OCI-LY1 (cell line): ENCODE measurements around the gene TTBK1.

Experiments used
- EZH2 ChIP-seq: fragments of 200-600 bp; sonication (generic), shearing (Covaris generic); IDR thresholded peaks from 2 replicates; pipeline ENCODE4 v1.8.0; 2017; ENCODE audit warnings: borderline replicate concordance, mixed run types, mild to moderate bottlenecking, antibody characterized with exemption, low read length, moderate library complexity, mixed read lengths
- TF ChIP-seq, protein P1 (sequence below): fragments of 200-600 bp; sonication (generic), shearing (Covaris generic); IDR thresholded peaks from 2 replicates; pipeline ENCODE4 v1.5.1; 2017; ENCODE audit warnings: mild to moderate bottlenecking, antibody characterized with exemption, low read length, moderate library complexity, mixed read lengths

DNA sequence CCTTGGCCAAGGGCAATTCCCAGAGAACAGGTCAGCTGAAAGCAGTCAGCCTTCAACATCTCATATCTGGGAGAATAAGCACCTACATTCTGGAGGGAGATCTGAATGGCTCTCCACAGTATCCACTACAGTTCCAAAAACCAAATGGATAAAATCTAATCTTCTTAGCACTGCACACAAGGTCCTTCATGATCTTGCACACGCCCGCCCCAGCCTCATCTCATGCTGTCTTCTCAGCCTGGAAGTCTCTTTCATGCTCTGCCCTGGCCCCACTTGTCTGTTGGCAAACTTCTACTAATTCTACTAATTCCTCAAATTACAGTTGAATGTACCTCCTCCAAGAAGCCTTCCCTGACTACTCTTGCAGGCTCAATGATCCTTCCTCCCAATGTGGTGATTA is 1.8 kb upstream of the TTBK1 start:
- TF ChIP-seq, protein P1, sequence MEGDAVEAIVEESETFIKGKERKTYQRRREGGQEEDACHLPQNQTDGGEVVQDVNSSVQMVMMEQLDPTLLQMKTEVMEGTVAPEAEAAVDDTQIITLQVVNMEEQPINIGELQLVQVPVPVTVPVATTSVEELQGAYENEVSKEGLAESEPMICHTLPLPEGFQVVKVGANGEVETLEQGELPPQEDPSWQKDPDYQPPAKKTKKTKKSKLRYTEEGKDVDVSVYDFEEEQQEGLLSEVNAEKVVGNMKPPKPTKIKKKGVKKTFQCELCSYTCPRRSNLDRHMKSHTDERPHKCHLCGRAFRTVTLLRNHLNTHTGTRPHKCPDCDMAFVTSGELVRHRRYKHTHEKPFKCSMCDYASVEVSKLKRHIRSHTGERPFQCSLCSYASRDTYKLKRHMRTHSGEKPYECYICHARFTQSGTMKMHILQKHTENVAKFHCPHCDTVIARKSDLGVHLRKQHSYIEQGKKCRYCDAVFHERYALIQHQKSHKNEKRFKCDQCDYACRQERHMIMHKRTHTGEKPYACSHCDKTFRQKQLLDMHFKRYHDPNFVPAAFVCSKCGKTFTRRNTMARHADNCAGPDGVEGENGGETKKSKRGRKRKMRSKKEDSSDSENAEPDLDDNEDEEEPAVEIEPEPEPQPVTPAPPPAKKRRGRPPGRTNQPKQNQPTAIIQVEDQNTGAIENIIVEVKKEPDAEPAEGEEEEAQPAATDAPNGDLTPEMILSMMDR: no peak
- TF ChIP-seq EZH2: no peak
